ENCODE measurements around the gene SLC39A8. TPM values are rescaled to one million over a fixed set of nuclear protein-coding genes. Genes with fewer than 3 reads are reported as not detected.

The SLC39A8 gene
- total RNA-seq, 1 donor from 2014 or later: 136 TPM

DNA sequence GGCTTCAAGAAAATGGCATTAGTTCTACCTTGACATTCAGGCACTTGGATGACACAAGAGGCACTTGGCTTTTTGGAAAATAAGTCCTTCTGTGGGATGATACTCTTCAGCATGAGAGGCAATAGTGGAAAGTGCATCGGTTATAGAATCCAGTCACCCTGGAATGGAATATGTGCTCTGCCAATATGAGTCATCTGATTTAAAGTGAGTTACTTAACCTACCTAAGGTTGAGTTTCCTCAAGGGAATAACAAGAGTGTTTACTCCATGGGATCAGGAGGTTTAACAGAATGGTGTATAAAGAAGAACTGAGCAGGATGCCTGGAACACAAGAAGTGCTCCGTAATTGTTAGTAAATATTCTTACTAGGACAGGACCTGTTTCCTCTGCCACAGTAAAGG is 10.7 kb downstream of the SLC39A8 start:
- DNase-seq (ENCODE audit: low spot score): no peak
- Mint-ChIP-seq H3K27me3 (ENCODE audit: low read depth) (no peaks in the 10 kb centered on the region), H3K9me3 (no peaks in the 10 kb centered on the region), H3K4me3 (ENCODE audit: low read depth) (no peak overlapping the region), H3K36me3 (ENCODE audit: low read depth) (peaks cover 71% of the 10 kb centered on the region), H3K27ac (no peak overlapping the region), H3K4me1 (ENCODE audit: low read depth) (peaks cover 67% of the 10 kb centered on the region)
- intact Hi-C loops (cut with micrococcal nuclease): no loop called here

DNA sequence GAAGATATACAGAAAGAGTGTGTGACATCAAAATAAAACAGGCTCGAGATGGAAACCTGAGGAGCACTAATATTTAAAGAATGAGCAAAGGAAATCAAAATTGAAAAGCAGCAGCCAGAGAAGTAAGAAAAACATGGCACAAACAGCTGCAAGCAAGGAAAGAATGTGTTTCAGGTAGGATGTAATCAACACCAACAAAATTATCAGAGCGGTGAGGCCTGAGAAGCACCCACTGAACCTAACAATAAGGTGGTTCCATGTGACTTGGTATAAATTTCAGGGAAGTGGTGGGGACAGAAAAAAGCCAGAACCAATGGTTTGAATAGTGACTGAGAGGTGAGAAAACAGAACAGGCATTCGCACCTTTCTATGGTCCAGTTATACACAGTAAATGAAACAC is 11.5 kb downstream of the SLC39A8 start:
- no peak for DNase-seq (ENCODE audit: low spot score)
- Mint-ChIP-seq H3K4me1 (ENCODE audit: low read depth) (peaks cover 64% of the 10 kb centered on the region), H3K9me3 (no peaks in the 10 kb centered on the region), H3K27ac (no peak overlapping the region), H3K36me3 (ENCODE audit: low read depth) (peaks cover 65% of the 10 kb centered on the region), H3K27me3 (ENCODE audit: low read depth) (no peaks in the 10 kb centered on the region), H3K4me3 (ENCODE audit: low read depth) (no peak overlapping the region)
- intact Hi-C loops (cut with micrococcal nuclease): no loop called here

DNA sequence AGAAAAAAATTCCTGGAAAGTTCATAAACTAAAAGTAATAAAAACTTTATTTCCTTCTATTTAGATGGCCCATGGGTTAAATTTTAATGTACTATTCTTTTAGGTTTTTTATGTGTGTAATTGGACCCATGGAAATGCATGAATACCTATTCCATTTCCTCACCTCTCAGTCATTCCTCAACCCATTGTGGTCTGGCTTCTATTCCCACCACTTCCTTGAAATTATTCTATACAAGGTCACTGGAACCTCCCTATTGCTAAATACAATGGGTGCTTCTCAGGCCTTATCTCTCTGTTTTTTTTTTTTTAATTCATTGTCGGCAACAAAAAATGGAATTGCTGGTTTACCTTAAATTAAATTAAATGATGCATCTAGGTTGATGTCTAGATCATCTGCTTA is 17.2 kb downstream of the SLC39A8 start:
- Mint-ChIP-seq H3K27me3 (ENCODE audit: low read depth) (no peaks in the 10 kb centered on the region), H3K4me3 (ENCODE audit: low read depth) (no peak overlapping the region), H3K27ac (no peak overlapping the region), H3K36me3 (ENCODE audit: low read depth) (peaks cover 50% of the 10 kb centered on the region), H3K9me3 (no peaks in the 10 kb centered on the region), H3K4me1 (ENCODE audit: low read depth) (peaks cover 55% of the 10 kb centered on the region)
- no peak for DNase-seq (ENCODE audit: low spot score)
- intact Hi-C loops (cut with micrococcal nuclease): no loop called here

DNA sequence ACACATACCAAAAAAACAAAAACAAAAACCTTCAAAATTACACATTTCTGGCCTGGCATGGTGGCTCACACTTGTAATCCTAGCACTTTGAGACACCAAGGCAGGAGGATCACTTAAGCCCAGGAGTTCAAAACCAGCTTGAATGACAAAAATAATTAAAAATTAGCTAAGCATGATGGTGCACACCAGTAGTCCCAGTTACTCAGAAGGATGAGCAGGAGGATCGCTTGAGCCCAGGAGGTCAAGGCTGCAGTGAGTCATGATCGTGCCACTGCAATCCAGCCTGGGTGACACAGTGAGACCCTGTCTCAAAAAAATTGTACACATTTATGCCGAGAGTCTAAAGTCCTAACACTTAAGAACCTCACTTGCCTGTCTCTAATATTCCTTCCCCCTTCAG is 18.3 kb downstream of the SLC39A8 start:
- Mint-ChIP-seq H3K27ac (no peak overlapping the region), H3K9me3 (no peaks in the 10 kb centered on the region), H3K27me3 (ENCODE audit: low read depth) (no peaks in the 10 kb centered on the region), H3K4me3 (ENCODE audit: low read depth) (no peak overlapping the region), H3K36me3 (ENCODE audit: low read depth) (peaks cover 48% of the 10 kb centered on the region), H3K4me1 (ENCODE audit: low read depth) (peaks cover 58% of the 10 kb centered on the region)
- intact Hi-C loops (cut with micrococcal nuclease): no loop called here
- no peak for DNase-seq (ENCODE audit: low spot score)

DNA sequence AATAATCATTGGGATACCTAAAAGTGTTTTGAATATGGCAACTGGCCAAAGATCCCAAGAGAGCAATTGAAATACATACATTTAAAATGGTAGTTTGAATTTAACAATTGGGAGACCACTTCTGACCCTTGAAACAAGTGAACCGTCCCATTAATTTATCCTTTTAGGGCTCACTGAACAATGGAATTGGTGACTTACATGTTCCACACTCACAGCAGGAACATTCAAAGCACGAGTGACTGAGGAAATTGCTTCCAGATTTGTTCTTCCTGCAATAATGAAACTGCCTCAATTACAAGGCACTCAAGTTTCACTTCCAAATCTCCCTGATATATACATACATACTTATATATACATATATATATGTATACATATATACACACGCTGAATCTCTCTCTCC is 20.6 kb downstream of the SLC39A8 start:
- Mint-ChIP-seq H3K36me3 (ENCODE audit: low read depth) (peaks cover 44% of the 10 kb centered on the region), H3K4me3 (ENCODE audit: low read depth) (no peak overlapping the region), H3K27me3 (ENCODE audit: low read depth) (no peaks in the 10 kb centered on the region), H3K9me3 (no peaks in the 10 kb centered on the region), H3K27ac (no peak overlapping the region), H3K4me1 (ENCODE audit: low read depth) (peaks cover 54% of the 10 kb centered on the region)
- DNase-seq (ENCODE audit: low spot score): no peak
- intact Hi-C loops (cut with micrococcal nuclease): no loop called here

GRCh38 chr4:102322736-102323135 is 22.5 kb downstream of the SLC39A8 start:
- no peaks in the 10 kb centered on the region for H3K27me3 Mint-ChIP-seq (ENCODE audit: low read depth)
- peaks cover 62% of the 10 kb centered on the region for H3K36me3 Mint-ChIP-seq (ENCODE audit: low read depth)
- H3K4me1 Mint-ChIP-seq (ENCODE audit: low read depth): peaks cover 58% of the 10 kb centered on the region
- no peak overlapping the region for H3K4me3 Mint-ChIP-seq (ENCODE audit: low read depth)
- no peaks in the 10 kb centered on the region for H3K9me3 Mint-ChIP-seq
- intact Hi-C loops (cut with micrococcal nuclease): loop anchor here (2.0 kb wide), 1 partner anchor 16 kb away; no protein-coding TSS in a partner anchor
- H3K27ac Mint-ChIP-seq: no peak overlapping the region
- no peak for DNase-seq (ENCODE audit: low spot score)

GRCh38 chr4:102321260-102321995 is 23.9 kb downstream of the SLC39A8 start:
- Mint-ChIP-seq H3K4me1 (ENCODE audit: low read depth) (peaks cover 51% of the 10 kb centered on the region), H3K36me3 (ENCODE audit: low read depth) (peaks cover 70% of the 10 kb centered on the region), H3K27ac (no peak overlapping the region), H3K9me3 (peaks cover 5% of the 10 kb centered on the region), H3K4me3 (ENCODE audit: low read depth) (no peak overlapping the region), H3K27me3 (ENCODE audit: low read depth) (no peaks in the 10 kb centered on the region)
- DNase-seq (ENCODE audit: low spot score): no peak
- intact Hi-C loops (cut with micrococcal nuclease): no loop called here

- Mint-ChIP-seq H3K9me3 (peaks cover 5% of the 10 kb centered on the region), H3K36me3 (ENCODE audit: low read depth) (peaks cover 72% of the 10 kb centered on the region), H3K27ac (peak overlapping the region; percentile 30), H3K27me3 (ENCODE audit: low read depth) (no peaks in the 10 kb centered on the region), H3K4me1 (ENCODE audit: low read depth) (peaks cover 48% of the 10 kb centered on the region), H3K4me3 (ENCODE audit: low read depth) (no peak overlapping the region)
- intact Hi-C loops (cut with micrococcal nuclease): no loop called here
- DNase-seq (ENCODE audit: low spot score): no peak
These were observed 25.7 kb downstream of the SLC39A8 start for GRCh38 chr4:102319594-102319993.

GRCh38 chr4:102318526-102318925 is 26.8 kb downstream of the SLC39A8 start:
- H3K36me3 Mint-ChIP-seq (ENCODE audit: low read depth): peaks cover 75% of the 10 kb centered on the region
- peaks cover 54% of the 10 kb centered on the region for H3K4me1 Mint-ChIP-seq (ENCODE audit: low read depth)
- peaks cover 5% of the 10 kb centered on the region for H3K9me3 Mint-ChIP-seq
- H3K4me3 Mint-ChIP-seq (ENCODE audit: low read depth): no peak overlapping the region
- no peaks in the 10 kb centered on the region for H3K27me3 Mint-ChIP-seq (ENCODE audit: low read depth)
- intact Hi-C loops (cut with micrococcal nuclease): no loop called here
- no peak overlapping the region for H3K27ac Mint-ChIP-seq
- no peak for DNase-seq (ENCODE audit: low spot score)

GRCh38 chr4:102318105-102318504 is 27.2 kb downstream of the SLC39A8 start:
- Mint-ChIP-seq H3K27ac (no peak overlapping the region), H3K9me3 (peaks cover 5% of the 10 kb centered on the region), H3K27me3 (ENCODE audit: low read depth) (no peaks in the 10 kb centered on the region), H3K4me1 (ENCODE audit: low read depth) (peaks cover 56% of the 10 kb centered on the region), H3K4me3 (ENCODE audit: low read depth) (no peak overlapping the region), H3K36me3 (ENCODE audit: low read depth) (peaks cover 76% of the 10 kb centered on the region)
- DNase-seq (ENCODE audit: low spot score): no peak
- intact Hi-C loops (cut with micrococcal nuclease): no loop called here

GRCh38 chr4:102317459-102317858 is 27.8 kb downstream of the SLC39A8 start:
- no peak overlapping the region for H3K4me3 Mint-ChIP-seq (ENCODE audit: low read depth)
- no peak for DNase-seq (ENCODE audit: low spot score)
- no peaks in the 10 kb centered on the region for H3K27me3 Mint-ChIP-seq (ENCODE audit: low read depth)
- intact Hi-C loops (cut with micrococcal nuclease): no loop called here
- peaks cover 50% of the 10 kb centered on the region for H3K4me1 Mint-ChIP-seq (ENCODE audit: low read depth)
- no peak overlapping the region for H3K27ac Mint-ChIP-seq
- H3K9me3 Mint-ChIP-seq: peaks cover 5% of the 10 kb centered on the region
- peaks cover 70% of the 10 kb centered on the region for H3K36me3 Mint-ChIP-seq (ENCODE audit: low read depth)

DNA sequence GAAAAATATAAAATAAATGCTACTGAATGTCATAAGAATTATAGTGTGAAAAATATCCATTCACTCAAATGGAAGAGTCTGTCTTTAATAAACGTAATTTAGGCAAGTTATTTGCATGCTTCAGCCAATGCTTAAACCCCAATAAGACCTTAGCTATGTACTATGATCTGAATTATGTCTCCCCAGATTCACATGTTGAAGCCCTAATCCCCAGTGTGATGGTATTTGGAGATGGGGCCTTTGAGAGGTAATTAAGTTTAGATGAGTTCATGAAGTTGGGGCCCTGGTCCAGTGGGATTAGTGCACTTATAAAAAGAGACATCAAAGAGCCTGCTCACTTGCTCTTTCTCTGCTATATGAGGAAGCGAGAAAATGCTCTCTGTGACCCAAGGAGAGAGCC is 28.7 kb downstream of the SLC39A8 start:
- H3K36me3 Mint-ChIP-seq (ENCODE audit: low read depth): peaks cover 75% of the 10 kb centered on the region
- H3K4me3 Mint-ChIP-seq (ENCODE audit: low read depth): no peak overlapping the region
- peaks cover 5% of the 10 kb centered on the region for H3K9me3 Mint-ChIP-seq
- no peaks in the 10 kb centered on the region for H3K27me3 Mint-ChIP-seq (ENCODE audit: low read depth)
- intact Hi-C loops (cut with micrococcal nuclease): no loop called here
- no peak for DNase-seq (ENCODE audit: low spot score)
- H3K4me1 Mint-ChIP-seq (ENCODE audit: low read depth): peaks cover 42% of the 10 kb centered on the region
- H3K27ac Mint-ChIP-seq: no peak overlapping the region

DNA sequence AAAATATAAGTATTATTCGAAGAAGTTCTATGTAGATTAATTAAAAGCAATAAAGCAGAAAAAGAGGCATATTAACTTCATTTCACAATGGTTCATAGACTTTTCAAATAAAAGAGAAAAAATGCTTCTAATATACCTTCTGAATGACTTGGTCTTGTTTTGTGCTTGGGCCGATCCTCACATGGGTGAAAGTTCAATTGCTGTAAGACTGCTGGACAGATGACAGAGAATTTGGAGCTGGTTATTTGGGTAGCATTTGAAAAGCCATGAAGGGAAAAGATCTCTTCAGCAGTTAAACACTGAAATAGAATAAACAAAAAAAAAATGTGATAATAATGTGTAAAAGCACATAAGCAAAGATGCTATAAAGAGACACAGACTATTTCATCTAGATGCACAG is 29.8 kb downstream of the SLC39A8 start:
- intact Hi-C loops (cut with micrococcal nuclease): no loop called here
- H3K9me3 Mint-ChIP-seq: peaks cover 5% of the 10 kb centered on the region
- H3K4me1 Mint-ChIP-seq (ENCODE audit: low read depth): peaks cover 35% of the 10 kb centered on the region
- no peaks in the 10 kb centered on the region for H3K27me3 Mint-ChIP-seq (ENCODE audit: low read depth)
- no peak for DNase-seq (ENCODE audit: low spot score)
- H3K27ac Mint-ChIP-seq: no peak overlapping the region
- peaks cover 67% of the 10 kb centered on the region for H3K36me3 Mint-ChIP-seq (ENCODE audit: low read depth)
- no peak overlapping the region for H3K4me3 Mint-ChIP-seq (ENCODE audit: low read depth)

- Mint-ChIP-seq H3K9me3 (peaks cover 5% of the 10 kb centered on the region), H3K27me3 (ENCODE audit: low read depth) (no peaks in the 10 kb centered on the region), H3K4me3 (ENCODE audit: low read depth) (no peak overlapping the region), H3K4me1 (ENCODE audit: low read depth) (peaks cover 42% of the 10 kb centered on the region), H3K36me3 (ENCODE audit: low read depth) (peaks cover 66% of the 10 kb centered on the region), H3K27ac (no peak overlapping the region)
- no peak for DNase-seq (ENCODE audit: low spot score)
- intact Hi-C loops (cut with micrococcal nuclease): no loop called here
These were observed 32.9 kb downstream of the SLC39A8 start for GRCh38 chr4:102312417-102312816.

Measured in activated T-helper 2 cell treated with anti-CD3 and anti-CD28 coated beads, Interferon-gamma antibody, Interleukin-2, Interleukin-4, amounts not matched to agents 10 μg/mL and 5 μg/mL and 100 μg/mL, durations not matched to agents 14 hours and 24 hours and 36 hours (primary cell).